CD4-positive, alpha-beta T cell (primary cell): ENCODE results near the gene CENPQ. TPM values are rescaled to one million over a fixed set of nuclear protein-coding genes. Genes with fewer than 3 reads are reported as not detected.

Experiments
- ATAC-seq: fragments of 200-7000 bp; cut with Tn5 transposase; one replicate; pipeline ENCODE4 v1.10.0; 2022; ENCODE audit warnings: mild to moderate bottlenecking; ENCODE audit not compliant: poor library complexity
- CTCF ChIA-PET: fragments of 350-600 bp; sonication (Branson Sonifier 250); formaldehyde crosslinking; loops from one replicate; lab custom pipeline; 2021; ENCODE audit warnings: antibody characterized with exemption, inconsistent platforms; lab: Charles Lee
- POLR2A ChIA-PET: fragments of 350-600 bp; sonication (Branson Sonifier 250); formaldehyde crosslinking; loops from one replicate; lab custom pipeline; 2021; ENCODE audit warnings: antibody characterized with exemption, inconsistent platforms; lab: Charles Lee
- DNase-seq, 14 experiments: peaks; one replicate each; pipeline ENCODE4 v3.0.0-alpha.2; 2013 to 2020; ENCODE audit warnings: mixed read lengths in 2 of 14
- H3K27ac ChIP-seq, 2 donors: one replicate each; pipeline versions ENCODE4 v1.5.1 to v1.7.0; 2013; ENCODE audit warnings: low read length in 2 of 2, low read depth in 1 of 2, mild to moderate bottlenecking in 1 of 2
- H3K27me3 ChIP-seq, 2 experiments: 1 replicate in 1 of 2; 2 replicates in 1 of 2; pipeline versions ENCODE4 v1.6.1 to v1.7.0; 2013; ENCODE audit warnings: low read length in 2 of 2, control low read depth in 1 of 2, mild to moderate bottlenecking in 1 of 2, moderate library complexity in 1 of 2; ENCODE audit not compliant: insufficient read depth in 2 of 2, control insufficient read depth in 1 of 2
- H3K36me3 ChIP-seq: one replicate; pipeline ENCODE4 v1.6.1; 2013; ENCODE audit warnings: low read length, control low read depth; ENCODE audit not compliant: insufficient read depth
- H3K4me1 ChIP-seq: one replicate; pipeline ENCODE4 v1.6.1; 2013; ENCODE audit warnings: low read length, control low read depth; ENCODE audit not compliant: insufficient read depth
- H3K4me3 ChIP-seq: one replicate; pipeline ENCODE4 v1.5.1; 2013; ENCODE audit warnings: mild to moderate bottlenecking, low read length, moderate library complexity
- H3K9me3 ChIP-seq, 2 experiments: 1 replicate in 1 of 2; 2 replicates in 1 of 2; pipeline versions ENCODE4 v1.6.1 to v1.7.0; 2013; ENCODE audit warnings: low read length in 2 of 2, mild to moderate bottlenecking in 2 of 2, control low read depth in 1 of 2, moderate library complexity in 1 of 2; ENCODE audit not compliant: control insufficient read depth in 1 of 2, insufficient read depth in 1 of 2
- H3K27ac Mint-ChIP-seq: one replicate; pipeline ENCODE4 v1.8.0; 2020; ENCODE audit warnings: mixed read lengths
- H3K27me3 Mint-ChIP-seq: one replicate; pipeline ENCODE4 v1.8.0; 2021; ENCODE audit warnings: mixed read lengths
- H3K36me3 Mint-ChIP-seq: one replicate; pipeline ENCODE4 v1.8.0; 2021; ENCODE audit warnings: low read depth, mixed read lengths
- H3K4me1 Mint-ChIP-seq: one replicate; pipeline ENCODE4 v1.8.0; 2021; ENCODE audit warnings: low read depth, mixed read lengths
- H3K4me3 Mint-ChIP-seq: one replicate; pipeline ENCODE4 v1.8.0; 2020; ENCODE audit warnings: mild to moderate bottlenecking, mixed read lengths
- H3K9me3 Mint-ChIP-seq: one replicate; pipeline ENCODE4 v1.8.0; 2020; ENCODE audit warnings: mixed read lengths
- CTCF ChIP-seq: fragments of 200-600 bp; IDR thresholded peaks from one replicate; pipeline ENCODE4 v1.8.0; 2022; ENCODE audit warnings: antibody characterized with exemption, mild to moderate bottlenecking
- intact Hi-C, 2 experiments: fragments of 100-400 bp; cut with DNase I in 1 of 2; cut with micrococcal nuclease in 1 of 2; formaldehyde crosslinking; loops; one replicate each; pipeline versions ENCODE4 v1.15.1 to v1.9.0; 2023 to 2025; cut with DNase I, micrococcal nuclease
- total RNA-seq, 174 experiments: library from RNA in 2 of 174; stranded (reverse) in 2 of 174; gene quantifications; one replicate each; pipeline ENCODE4 v1.2.3 and lab custom pipeline; 2021 to 2026

CENPQ gene
- total RNA-seq, 2 experiments from 2014 or later: 0.14 to 0.30 TPM

- H3K27ac ChIP-seq: no peak overlapping the region
- no peaks in the 10 kb centered on the region for H3K9me3 ChIP-seq
- no peak for TF ChIP-seq CTCF
- H3K4me3 ChIP-seq: no peak overlapping the region
- ATAC-seq: no peak
- ChIA-PET CTCF (no interaction called here), POLR2A (no interaction called here)
- H3K27me3 ChIP-seq: no peaks in the 10 kb centered on the region
- DNase-seq: no peak
- intact Hi-C loops: no loop called here
- no peaks in the 10 kb centered on the region for H3K36me3 ChIP-seq
- H3K4me1 ChIP-seq: no peaks in the 10 kb centered on the region
- Mint-ChIP-seq H3K4me1 (peaks cover 3% of the 10 kb centered on the region), H3K27ac (no peak overlapping the region), H3K36me3 (no peaks in the 10 kb centered on the region), H3K4me3 (no peak overlapping the region), H3K27me3 (peaks cover 23% of the 10 kb centered on the region), H3K9me3 (no peaks in the 10 kb centered on the region)
Observed at GRCh38 chr6:49528571-49528970, 65.4 kb downstream of the CENPQ start.

GRCh38 chr6:49530141-49530776 is 67.1 kb downstream of the CENPQ start:
- Histone ChIP-seq H3K27ac (no peak overlapping the region), H3K36me3 (no peaks in the 10 kb centered on the region), H3K4me1 (no peaks in the 10 kb centered on the region), H3K9me3 (no peaks in the 10 kb centered on the region), H3K4me3 (no peak overlapping the region), H3K27me3 (no peaks in the 10 kb centered on the region)
- no peak for TF ChIP-seq CTCF
- Mint-ChIP-seq H3K27me3 (peaks cover 23% of the 10 kb centered on the region), H3K36me3 (no peaks in the 10 kb centered on the region), H3K27ac (no peak overlapping the region), H3K9me3 (no peaks in the 10 kb centered on the region), H3K4me1 (peaks cover 3% of the 10 kb centered on the region), H3K4me3 (no peak overlapping the region)
- ChIA-PET CTCF (interaction anchor here (0.6 kb wide), 1 partner anchor 515 kb away, joined by 4 read pairs; no protein-coding TSS in a partner anchor), POLR2A (no interaction called here)
- DNase-seq: no peak
- ATAC-seq: no peak
- intact Hi-C loops: loop anchor here in 1 of 2 experiments (2.0 kb wide), 1 partner anchor 319 kb away; no protein-coding TSS in a partner anchor

GRCh38 chr6:49531774-49532569 is 68.8 kb downstream of the CENPQ start:
- H3K9me3 ChIP-seq: no peaks in the 10 kb centered on the region
- no peak overlapping the region for H3K4me3 ChIP-seq
- TF ChIP-seq CTCF: peak; percentile 89
- no peaks in the 10 kb centered on the region for H3K27me3 ChIP-seq
- ATAC-seq (peak; percentile 77), DNase-seq (peak in 3 of 14 experiments; percentile 41 to 44 (median 42))
- no peak overlapping the region for H3K27ac ChIP-seq
- H3K36me3 Mint-ChIP-seq: no peaks in the 10 kb centered on the region
- intact Hi-C loops: loop anchor here (2.0 kb wide), 1 partner anchor 317 kb away; no protein-coding TSS in a partner anchor
- peaks cover 23% of the 10 kb centered on the region for H3K27me3 Mint-ChIP-seq
- no peak overlapping the region for H3K4me3 Mint-ChIP-seq
- ChIA-PET CTCF (interaction anchor here (0.8 to 1.6 kb wide), 3 partner anchors 22 to 74 kb away, joined by 3 to 4 read pairs (median 3); no protein-coding TSS in a partner anchor), POLR2A (no interaction called here)
- no peak overlapping the region for H3K27ac Mint-ChIP-seq
- no peaks in the 10 kb centered on the region for H3K36me3 ChIP-seq
- peaks cover 3% of the 10 kb centered on the region for H3K4me1 Mint-ChIP-seq
- no peaks in the 10 kb centered on the region for H3K9me3 Mint-ChIP-seq
- no peaks in the 10 kb centered on the region for H3K4me1 ChIP-seq
